Left lung (tissue), 10 donors: Measurements from ENCODE around the gene CST3. TPM values are rescaled to one million over a fixed set of nuclear protein-coding genes. Genes with fewer than 3 reads are reported as not detected.

Source experiments
- ATAC-seq: fragments of 200-7000 bp; cut with Tn5 transposase; one replicate; pipeline ENCODE4 v1.9.1; 2020; ENCODE audit warnings: moderate library complexity
- DNase-seq, 4 donors: peaks; one replicate each; pipeline ENCODE4 v3.0.0-alpha.2; 2013 to 2020
- H3K27ac ChIP-seq, 2 donors: fragments of 200-600 bp; sonication (generic) in 1 of 2; one replicate each; pipeline versions ENCODE4 v1.5.0 to v1.8.0; 2020 to 2021
- H3K27me3 ChIP-seq, 2 donors: fragments of 200-600 bp; sonication (generic) in 1 of 2; one replicate each; pipeline versions ENCODE4 v1.5.0 to v1.8.0; 2020 to 2021
- H3K36me3 ChIP-seq, 2 donors: fragments of 200-600 bp; sonication (generic) in 1 of 2; one replicate each; pipeline versions ENCODE4 v1.5.0 to v1.8.0; 2020 to 2021
- H3K4me1 ChIP-seq, 2 donors: fragments of 200-600 bp; one replicate each; pipeline ENCODE4 v1.8.0; 2021
- H3K4me3 ChIP-seq, 2 donors: fragments of 200-600 bp; sonication (generic) in 1 of 2; one replicate each; pipeline versions ENCODE4 v1.5.0 to v1.8.0; 2020 to 2021; ENCODE audit warnings: mild to moderate bottlenecking in 1 of 2
- H3K9me3 ChIP-seq, 2 donors: fragments of 200-600 bp; sonication (generic) in 1 of 2; one replicate each; pipeline versions ENCODE4 v1.5.0 to v1.8.0; 2020 to 2021
- intact Hi-C, 2 donors: fragments of 100-400 bp; cut with DNase I; formaldehyde crosslinking; loops; one replicate each; pipeline versions ENCODE4 v1.11.2 to v1.14.2; 2022
- polyA plus RNA-seq, 6 donors: library from polyadenylated mRNA; unstranded; fragments of 120-200 nt; gene quantifications; one replicate each; pipeline ENCODE4 v1.2.1, GENCODE V29; 2013; ENCODE audit not compliant: insufficient read length in 6 of 6
- total RNA-seq, 2 donors: library from RNA; stranded (reverse); fragmentation: NEBNext Ultra II Directional; extraction: Animal tissue kit (Norgen Biotek cat#: 25700); gene quantifications; one replicate each; pipeline ENCODE4 v1.2.1, GENCODE V29; 2021
- TF ChIP-seq, protein P1 (sequence below), 2 donors: fragments of 200-600 bp; sonication (generic) in 1 of 2; IDR thresholded peaks; one replicate each; pipeline versions ENCODE4 v1.5.0 to v1.8.0; 2021; ENCODE audit warnings: antibody characterized with exemption in 2 of 2
- donor health status: DM: no; HTN: yes; CAD: no.
- donor health status: DM: no; HTN: no; CAD: no.

The CST3 gene
- total and polyA plus RNA-seq, 8 donors = 145 to 714 (median 163) TPM

DNA sequence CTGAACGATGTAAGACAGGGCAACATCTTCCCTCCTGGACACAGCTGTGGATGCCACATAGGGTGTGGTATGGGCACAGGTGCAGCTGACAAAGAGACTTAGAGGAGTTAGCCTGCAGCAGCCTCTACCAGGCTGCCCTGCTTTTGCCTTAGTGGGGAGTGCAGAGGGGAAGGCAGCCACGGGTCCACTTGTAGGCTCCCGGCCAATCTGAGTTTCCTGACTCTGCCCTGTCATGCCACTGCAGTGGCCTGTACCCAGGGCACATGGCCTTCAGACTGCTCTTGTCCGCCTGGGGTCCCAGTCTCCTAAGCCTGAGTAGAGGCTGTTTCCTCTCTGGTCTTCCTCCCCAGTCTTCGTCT lies 52.3 kb downstream of the CST3 start:
- H3K27ac ChIP-seq = no peak overlapping the region
- DNase-seq (no peak), ATAC-seq (no peak)
- H3K4me1 ChIP-seq = no peaks in the 10 kb centered on the region
- H3K27me3 ChIP-seq = peaks cover 0 to 9% of the 10 kb centered on the region in 2 donors
- intact Hi-C loops = no loop called here
- TF ChIP-seq, protein P1, sequence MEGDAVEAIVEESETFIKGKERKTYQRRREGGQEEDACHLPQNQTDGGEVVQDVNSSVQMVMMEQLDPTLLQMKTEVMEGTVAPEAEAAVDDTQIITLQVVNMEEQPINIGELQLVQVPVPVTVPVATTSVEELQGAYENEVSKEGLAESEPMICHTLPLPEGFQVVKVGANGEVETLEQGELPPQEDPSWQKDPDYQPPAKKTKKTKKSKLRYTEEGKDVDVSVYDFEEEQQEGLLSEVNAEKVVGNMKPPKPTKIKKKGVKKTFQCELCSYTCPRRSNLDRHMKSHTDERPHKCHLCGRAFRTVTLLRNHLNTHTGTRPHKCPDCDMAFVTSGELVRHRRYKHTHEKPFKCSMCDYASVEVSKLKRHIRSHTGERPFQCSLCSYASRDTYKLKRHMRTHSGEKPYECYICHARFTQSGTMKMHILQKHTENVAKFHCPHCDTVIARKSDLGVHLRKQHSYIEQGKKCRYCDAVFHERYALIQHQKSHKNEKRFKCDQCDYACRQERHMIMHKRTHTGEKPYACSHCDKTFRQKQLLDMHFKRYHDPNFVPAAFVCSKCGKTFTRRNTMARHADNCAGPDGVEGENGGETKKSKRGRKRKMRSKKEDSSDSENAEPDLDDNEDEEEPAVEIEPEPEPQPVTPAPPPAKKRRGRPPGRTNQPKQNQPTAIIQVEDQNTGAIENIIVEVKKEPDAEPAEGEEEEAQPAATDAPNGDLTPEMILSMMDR (IDR thresholded peaks at IDR 0.05) = no peak
- peaks cover 0 to 3% of the 10 kb centered on the region in 2 donors for H3K9me3 ChIP-seq
- H3K4me3 ChIP-seq = no peak overlapping the region
- H3K36me3 ChIP-seq = no peaks in the 10 kb centered on the region

DNA sequence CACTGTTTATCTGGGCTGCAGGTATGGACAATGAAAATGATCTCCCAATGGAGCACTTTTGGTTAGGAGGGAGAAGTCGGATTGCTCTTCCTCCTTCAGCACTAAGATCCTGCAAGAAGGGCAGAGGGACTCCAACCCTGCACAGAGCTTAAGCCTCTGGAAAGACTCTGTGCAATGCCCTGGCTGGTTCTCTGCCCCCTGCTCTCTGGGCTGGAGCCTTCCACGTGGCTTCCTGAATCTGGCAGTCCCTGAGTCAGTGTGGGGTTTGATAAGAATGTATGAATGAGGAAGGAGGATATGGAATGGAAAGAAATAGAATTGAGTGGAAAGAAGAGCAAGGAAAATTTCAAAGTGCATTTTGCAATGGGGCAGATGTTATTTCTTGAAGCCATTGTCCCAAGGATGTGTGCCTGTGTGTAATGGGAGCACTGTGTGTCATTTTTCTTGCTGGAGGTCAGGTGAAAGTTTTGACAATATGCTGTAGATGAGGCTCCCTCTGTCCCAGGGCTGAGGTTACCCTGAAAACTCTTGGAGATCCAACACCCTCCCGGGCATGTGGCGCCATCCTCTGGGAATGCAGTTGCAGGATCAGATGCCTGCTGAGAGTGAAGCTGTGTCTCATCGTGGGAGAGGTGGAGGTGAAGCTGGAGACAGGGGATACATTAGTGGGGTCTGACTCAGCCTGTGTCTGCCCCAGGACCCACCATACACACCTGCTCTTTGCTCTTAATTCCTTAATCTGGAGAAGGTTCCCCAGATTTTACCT lies 53.1 kb downstream of the CST3 start:
- H3K4me1 ChIP-seq = no peaks in the 10 kb centered on the region
- intact Hi-C loops = no loop called here
- H3K4me3 ChIP-seq = no peak overlapping the region
- H3K27ac ChIP-seq = no peak overlapping the region
- TF ChIP-seq, protein P1 (IDR thresholded peaks at IDR 0.05) = no peak
- DNase-seq (no peak), ATAC-seq (no peak)
- peaks cover 0 to 3% of the 10 kb centered on the region in 2 donors for H3K9me3 ChIP-seq
- no peaks in the 10 kb centered on the region for H3K36me3 ChIP-seq
- H3K27me3 ChIP-seq = peaks cover 0 to 9% of the 10 kb centered on the region in 2 donors

Other genes starting within 250 kb of the CST3 start
- 10 to 100 TPM in 1 of 2 donors, 1 to 10 TPM in 1; 8.7 to 11.1 TPM for gene NAPB, start 216.5 kb downstream of the CST3 start, total RNA-seq
- 10 to 100 TPM; 20.0 to 27.1 (median 24.1) TPM for gene NAPB, start 216.5 kb downstream of the CST3 start, polyA plus RNA-seq
- gene CSTL1, start 198.3 kb downstream of the CST3 start, total RNA-seq = not detected
- gene CSTL1, start 198.3 kb downstream of the CST3 start, polyA plus RNA-seq = not detected
- gene CST11, start 185.1 kb downstream of the CST3 start, total RNA-seq = not detected
- not detected for gene CST11, start 185.1 kb downstream of the CST3 start, polyA plus RNA-seq
- not detected for gene CST8, start 146.8 kb downstream of the CST3 start, total RNA-seq
- gene CST8, start 146.8 kb downstream of the CST3 start, polyA plus RNA-seq = not detected
- gene CST9L, start 69.5 kb downstream of the CST3 start, total RNA-seq = not detected
- gene CST9L, start 69.5 kb downstream of the CST3 start, polyA plus RNA-seq = not detected
- gene CST9, start 32.0 kb downstream of the CST3 start, total RNA-seq = not detected
- gene CST9, start 32.0 kb downstream of the CST3 start, polyA plus RNA-seq = not detected
- not detected for gene CST4, start 51.1 kb upstream of the CST3 start, total RNA-seq
- gene CST4, start 51.1 kb upstream of the CST3 start, polyA plus RNA-seq = not detected
- gene CST1, start 113.0 kb upstream of the CST3 start, total RNA-seq = not detected
- not detected for gene CST1, start 113.0 kb upstream of the CST3 start, polyA plus RNA-seq
- 10 to 100 TPM in 1 of 2 donors, under 1 TPM in 1; 0.39 to 13.0 TPM for gene CST2, start 188.8 kb upstream of the CST3 start, total RNA-seq
- gene CST2, start 188.8 kb upstream of the CST3 start, polyA plus RNA-seq = under 1 TPM in 3 of 6 donors, not detected in 3; 0.23 to 0.82 (median 0.37) TPM
- 1 to 10 TPM in 1 of 2 donors, not detected in 1; 3.3 TPM for gene CST5, start 241.8 kb upstream of the CST3 start, total RNA-seq
- under 1 TPM in 2 of 6 donors, not detected in 4; 0.21 to 0.25 TPM for gene CST5, start 241.8 kb upstream of the CST3 start, polyA plus RNA-seq